ENCODE results near the gene RAB40B. TPM values are rescaled to one million over a fixed set of nuclear protein-coding genes. Genes with fewer than 3 reads are reported as not detected.

RAB40B gene
- total and polyA plus RNA-seq, 2 of the 13 experiments (the other 11 are each of a cell fraction or from before 2014, with no cell fraction given): 6.2 to 6.5 TPM

DNA sequence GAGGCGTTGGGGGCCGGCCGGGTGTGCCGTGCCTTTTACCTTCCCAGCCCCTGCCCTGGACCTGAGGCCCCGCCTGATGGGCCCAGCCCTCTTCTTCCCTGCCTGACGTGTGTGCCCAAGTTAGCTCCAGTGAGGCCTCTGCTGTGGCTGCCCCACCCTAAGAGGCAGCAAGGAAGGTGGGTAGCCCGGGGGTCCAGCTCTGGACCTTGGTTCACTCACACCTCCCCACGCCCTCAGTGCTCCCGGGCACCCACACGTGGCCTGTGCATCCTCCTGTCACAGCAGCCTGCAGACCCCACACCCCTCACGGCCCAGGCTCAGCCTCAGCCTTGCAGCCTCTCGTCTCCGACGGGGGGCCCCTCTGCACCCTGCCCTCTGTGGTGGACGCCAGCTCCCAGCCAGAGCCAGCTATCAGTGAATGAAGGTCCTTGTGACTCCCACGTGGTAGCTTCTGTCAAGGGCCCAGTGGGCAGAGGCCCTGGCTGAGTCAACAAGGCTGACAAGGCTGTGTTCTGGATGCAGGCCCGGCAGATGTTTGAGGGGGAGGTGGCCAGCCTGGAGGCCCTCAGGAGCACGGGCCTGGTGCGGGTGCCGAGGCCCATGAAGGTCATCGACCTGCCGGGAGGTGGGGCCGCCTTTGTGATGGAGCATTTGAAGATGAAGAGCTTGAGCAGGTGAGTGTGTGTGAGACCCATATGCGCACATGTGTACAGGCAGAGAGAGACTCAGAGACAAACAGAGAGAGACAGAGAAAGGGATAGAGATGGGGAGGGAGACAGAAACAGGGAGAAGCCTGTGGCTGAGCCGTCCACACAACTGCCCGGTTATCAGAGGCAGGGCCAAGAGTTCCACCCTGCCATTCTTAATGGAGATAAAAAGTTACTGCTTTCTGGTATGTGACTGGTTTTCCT is 39.7 kb upstream of the RAB40B start (continued):
- peak; percentile 43 for TF ChIP-seq LRRFIP1 (CRISPR knock-in tag; conservative IDR thresholded peaks at IDR 0.05)
- TF ChIP-seq ZNF224 (CRISPR knock-in tag; IDR thresholded peaks at IDR 0.05): peak; percentile 98
- TF ChIP-seq SNAPC5 (CRISPR knock-in tag; IDR thresholded peaks at IDR 0.05; ENCODE audit: borderline replicate concordance): peak; percentile 72; the same call in 1 of the 2 replicates
- no peak for TF ChIP-seq SMARCE1 (IDR thresholded peaks at IDR 0.05; ENCODE audit: borderline replicate concordance)
- TF ChIP-seq ZMYM2 (CRISPR knock-in tag; IDR thresholded peaks at IDR 0.05): peak; percentile 97
- peak; percentile 99 for TF ChIP-seq ZNF891 (CRISPR knock-in tag; IDR thresholded peaks at IDR 0.05)
- TF ChIP-seq POLR2AphosphoS2 (IDR thresholded peaks at IDR 0.05; ENCODE audit: low read depth, low read length): no peak
- no peak for TF ChIP-seq ZFP82 (CRISPR knock-in tag; IDR thresholded peaks at IDR 0.05; ENCODE audit: borderline replicate concordance)
- no peak for TF ChIP-seq PCBP2 (optimal IDR thresholded peaks at IDR 0.05; ENCODE audit: low read depth, low read length, poor library complexity, severe bottlenecking)
- peak; percentile 99 for TF ChIP-seq MAX (IDR thresholded peaks at IDR 0.05)
- TF ChIP-seq ZNF207 (IDR thresholded peaks at IDR 0.05; ENCODE audit: borderline replicate concordance): no peak
- TF ChIP-seq JUNB (CRISPR knock-in tag; IDR thresholded peaks at IDR 0.05; ENCODE audit: borderline replicate concordance): peak; percentile 94
- TF ChIP-seq FOXO1 (CRISPR knock-in tag; IDR thresholded peaks at IDR 0.05): peak; percentile 97
- TF ChIP-seq KLF12 (CRISPR knock-in tag; IDR thresholded peaks at IDR 0.05; ENCODE audit: borderline replicate concordance): peak; percentile 98
- no peak for TF ChIP-seq GRHL1 (CRISPR knock-in tag; conservative IDR thresholded peaks at IDR 0.05)
- peak; percentile 98; the same call in 1 of the 2 replicates for TF ChIP-seq ZNF570 (CRISPR knock-in tag; IDR thresholded peaks at IDR 0.05; ENCODE audit: borderline replicate concordance)
- no peak for TF ChIP-seq CC2D1A (CRISPR knock-in tag; IDR thresholded peaks at IDR 0.05)
- TF ChIP-seq ZBTB7B (CRISPR knock-in tag; IDR thresholded peaks at IDR 0.05): peak; percentile 99
- no peak for TF ChIP-seq PRPF4 (IDR thresholded peaks at IDR 0.05; ENCODE audit: low read depth, low read length, poor library complexity, severe bottlenecking)
- TF ChIP-seq, protein P1, sequence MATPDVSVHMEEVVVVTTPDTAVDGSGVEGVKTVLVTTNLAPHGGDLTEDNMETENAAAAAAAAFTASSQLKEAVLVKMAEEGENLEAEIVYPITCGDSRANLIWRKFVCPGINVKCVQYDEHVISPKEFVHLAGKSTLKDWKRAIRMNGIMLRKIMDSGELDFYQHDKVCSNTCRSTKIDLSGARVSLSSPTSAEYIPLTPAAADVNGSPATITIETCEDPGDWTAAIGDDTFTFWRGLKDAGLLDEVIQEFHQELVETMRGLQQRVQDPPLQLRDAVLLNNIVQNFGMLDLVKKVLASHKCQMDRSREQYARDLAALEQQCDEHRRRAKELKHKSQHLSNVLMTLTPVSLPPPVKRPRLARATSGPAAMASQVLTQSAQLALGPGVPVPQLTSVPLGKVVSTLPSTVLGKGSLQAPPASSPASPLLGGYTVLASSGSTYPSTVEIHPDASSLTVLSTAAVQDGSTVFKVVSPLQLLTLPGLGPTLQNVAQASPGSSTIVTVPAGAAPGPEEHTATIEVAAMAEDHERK (CRISPR knock-in tag; IDR thresholded peaks at IDR 0.05; ENCODE audit: low read depth): no peak
- TF ChIP-seq NKX3-1 (CRISPR knock-in tag; IDR thresholded peaks at IDR 0.05): peak; percentile 98
- peak; percentile 99 for TF ChIP-seq TOPORS (CRISPR knock-in tag; IDR thresholded peaks at IDR 0.05)
